HepG2 (cell line): ENCODE results near the gene B4GALT2. TPM values are rescaled to one million over a fixed set of nuclear protein-coding genes. Genes with fewer than 3 reads are reported as not detected.

Source experiments
- ATAC-seq: fragments of 200-7000 bp; cut with Tn5 transposase; 3 replicates; pipeline ENCODE4 v1.9.1; 2020; ENCODE audit warnings: mild to moderate bottlenecking, moderate library complexity
- BruUV-seq: library from RNA; stranded (reverse); fragments of 400-500 nt; replicated peaks from 2 replicates; lab custom pipeline; 2021; lab: Mats Ljungman, UMichigan
- CTCF ChIA-PET: fragments of 300-600 bp; formaldehyde crosslinking; extraction: SDS; loops from one replicate; lab custom pipeline; 2021; ENCODE audit warnings: low total read pairs, inconsistent platforms, low intra/inter-chr PET ratio; lab: Yijun Ruan, JAX
- POLR2A ChIA-PET: fragments of 350-600 bp; sonication (Branson Sonifier 250); formaldehyde crosslinking; loops from one replicate; lab custom pipeline; 2020; ENCODE audit warnings: antibody characterized with exemption, inconsistent platforms; lab: Yijun Ruan, JAX
- DNase-seq: peaks from one replicate; pipeline ENCODE4 v3.0.0-alpha.2; 2015; ENCODE audit warnings: low spot score
- FAIRE-seq: peaks from 3 replicates; lab custom pipeline; 2011; peaks lifted over from hg19 to GRCh38; lab: Jason Lieb, UNC
- H2AFZ ChIP-seq: one replicate; pipeline ENCODE4 v1.6.1; 2011; ENCODE audit warnings: low read length, inconsistent platforms
- H3K27ac ChIP-seq: fragments of 300-600 bp; 3 replicates; pipeline ENCODE4 v1.8.0; 2011; ENCODE audit warnings: mixed run types, mild to moderate bottlenecking, mixed read lengths, low read length, inconsistent platforms; ENCODE audit not compliant: insufficient read depth; ENCODE audit errors: extremely low read length
- H3K27me3 ChIP-seq, 2 experiments: fragments of 200-600 bp in 1 of 2; 2 replicates in 1 of 2; 3 replicates in 1 of 2; pipeline versions ENCODE4 v1.6.0 to v1.8.0; 2011; ENCODE audit warnings: low read length in 2 of 2, mild to moderate bottlenecking in 2 of 2, moderate library complexity in 2 of 2, inconsistent platforms in 1 of 2; ENCODE audit not compliant: insufficient read depth in 2 of 2, control insufficient read depth in 1 of 2
- H3K36me3 ChIP-seq, 2 experiments: fragments of 200-600 bp in 1 of 2; replicated peaks in 1 of 2; 2 replicates in 1 of 2; 3 replicates in 1 of 2; pipeline versions ENCODE4 v1.5.1 to v1.8.0; 2011; ENCODE audit warnings: low read length in 2 of 2, inconsistent platforms in 1 of 2; ENCODE audit not compliant: insufficient read depth in 2 of 2, control insufficient read depth in 1 of 2
- H3K4me1 ChIP-seq: 2 replicates; pipeline ENCODE4 v1.5.1; 2012; ENCODE audit warnings: low read length, inconsistent platforms; ENCODE audit not compliant: insufficient read depth
- H3K4me2 ChIP-seq: 2 replicates; pipeline ENCODE4 v1.6.0; 2011; ENCODE audit warnings: low read depth, low read length, inconsistent platforms
- H3K4me3 ChIP-seq, 3 experiments: fragments of 200-600 bp in 1 of 3; sonication (generic), shearing (Covaris generic) in 1 of 3; replicated peaks in 1 of 3; 2 replicates each; pipeline ENCODE4 v1.5.1; 2011 to 2016; ENCODE audit warnings: low read length in 3 of 3, inconsistent platforms in 2 of 3, low read depth in 2 of 3, mild to moderate bottlenecking in 2 of 3, control low read depth in 1 of 3, mixed read lengths in 1 of 3; ENCODE audit not compliant: insufficient read depth in 1 of 3
- H3K79me2 ChIP-seq: one replicate; pipeline ENCODE4 v1.6.1; 2011; ENCODE audit warnings: low read length, inconsistent platforms; ENCODE audit not compliant: insufficient read depth
- H3K9ac ChIP-seq: 2 replicates; pipeline ENCODE4 v1.6.0; 2011; ENCODE audit warnings: mild to moderate bottlenecking, low read depth, low read length, inconsistent platforms; ENCODE audit not compliant: insufficient read depth
- H3K9me3 ChIP-seq: 2 replicates; pipeline ENCODE4 v1.5.1; 2012; ENCODE audit warnings: mild to moderate bottlenecking, low read length
- H4K20me1 ChIP-seq: 2 replicates; pipeline ENCODE4 v1.6.0; 2011; ENCODE audit warnings: inconsistent platforms, mild to moderate bottlenecking, low read length, moderate library complexity; ENCODE audit not compliant: insufficient read depth
- AGO2 ChIP-seq: fragments of 200-400 bp; formaldehyde crosslinking; optimal IDR thresholded peaks from 2 replicates; pipeline ENCODE3; 2017; ENCODE audit warnings: mild to moderate bottlenecking, low read depth, low read length, moderate library complexity
- DR1 ChIP-seq: sonication (generic); formaldehyde crosslinking; IDR thresholded peaks from 2 replicates; pipeline ENCODE4 v1.8.0; 2021; ENCODE audit warnings: mild to moderate bottlenecking, missing genetic modification reagents, inconsistent platforms
- EEA1 ChIP-seq: sonication (generic); formaldehyde crosslinking; IDR thresholded peaks from 2 replicates; pipeline ENCODE4 v1.5.1; 2020; ENCODE audit warnings: mild to moderate bottlenecking, missing genetic modification reagents, borderline replicate concordance
- FIP1L1 ChIP-seq: fragments of 200-400 bp; formaldehyde crosslinking; IDR thresholded peaks from 2 replicates; pipeline ENCODE4 v1.6.1; 2018; ENCODE audit warnings: low read depth, mild to moderate bottlenecking, low read length, moderate library complexity, borderline replicate concordance; ENCODE audit not compliant: insufficient read depth
- HES4 ChIP-seq: sonication (generic); formaldehyde crosslinking; IDR thresholded peaks from 2 replicates; pipeline ENCODE4 v1.9.0; 2021; ENCODE audit warnings: mild to moderate bottlenecking, missing genetic modification reagents, borderline replicate concordance
- ISL2 ChIP-seq: sonication (generic); formaldehyde crosslinking; IDR thresholded peaks from 2 replicates; pipeline ENCODE4 v1.5.0; 2020; ENCODE audit warnings: missing genetic modification reagents
- KMT2B ChIP-seq: IDR thresholded peaks from 2 replicates; pipeline ENCODE4 v1.6.1; 2016; ENCODE audit warnings: missing genetic modification reagents, missing compliant biosample characterization
- SIX1 ChIP-seq: sonication (generic); formaldehyde crosslinking; IDR thresholded peaks from 2 replicates; pipeline ENCODE4 v1.4.0; 2020; ENCODE audit warnings: missing genetic modification reagents, borderline replicate concordance
- SIX4 ChIP-seq: sonication (generic); formaldehyde crosslinking; IDR thresholded peaks from 2 replicates; pipeline ENCODE4 v1.4.0; 2020; ENCODE audit warnings: missing genetic modification reagents
- SNAI1 ChIP-seq: sonication (generic); formaldehyde crosslinking; IDR thresholded peaks from 2 replicates; pipeline ENCODE4 v1.5.0; 2020; ENCODE audit warnings: mild to moderate bottlenecking, missing genetic modification reagents, borderline replicate concordance
- SNAPC4 ChIP-seq: sonication (generic); formaldehyde crosslinking; IDR thresholded peaks from 2 replicates; pipeline ENCODE4 v1.4.0; 2020; ENCODE audit warnings: mild to moderate bottlenecking, missing genetic modification reagents
- SRY ChIP-seq: sonication (generic); formaldehyde crosslinking; IDR thresholded peaks from 2 replicates; pipeline ENCODE4 v1.8.0; 2022; ENCODE audit warnings: mild to moderate bottlenecking, missing genetic modification reagents
- THAP7 ChIP-seq: sonication (generic); formaldehyde crosslinking; IDR thresholded peaks from 2 replicates; pipeline ENCODE4 v1.8.1; 2023; ENCODE audit warnings: mild to moderate bottlenecking, missing genetic modification reagents
- ZFY ChIP-seq: sonication (generic); formaldehyde crosslinking; IDR thresholded peaks from 2 replicates; pipeline ENCODE4 v1.4.0; 2020; ENCODE audit warnings: missing genetic modification reagents
- ZNF709 ChIP-seq: sonication (generic); formaldehyde crosslinking; IDR thresholded peaks from 2 replicates; pipeline ENCODE4 v1.5.0; 2020; ENCODE audit warnings: mild to moderate bottlenecking, missing genetic modification reagents
- ZNF776 ChIP-seq: sonication (generic); formaldehyde crosslinking; IDR thresholded peaks from 2 replicates; pipeline ENCODE4 v1.4.0; 2020; ENCODE audit warnings: mild to moderate bottlenecking, missing genetic modification reagents
- ZSCAN21 ChIP-seq: sonication (generic); formaldehyde crosslinking; IDR thresholded peaks from 2 replicates; pipeline ENCODE4 v1.8.0; 2022; ENCODE audit warnings: mild to moderate bottlenecking, missing genetic modification reagents, moderate library complexity, borderline replicate concordance
- WGBS: methylation state at CpG from one replicate; pipeline ENCODE4 v1.1.6; 2017; ENCODE audit warnings: low lambda C conversion rate; 5-methylcytosine and 5-hydroxymethylcytosine counted together
- in situ Hi-C: cut with HindIII; loops from 2 replicates; pipeline ENCODE4 v1.10.0; 2017; ENCODE audit warnings: low pct_unique_long_range_greater_than_20kb; ENCODE audit not compliant: extremely low pct_ligation_motif_present
- intact Hi-C: fragments of 100-400 bp; cut with micrococcal nuclease; formaldehyde crosslinking; loops from one replicate; pipeline ENCODE4 v1.10.0; 2022; ENCODE audit not compliant: unreplicated experiment
- polyA plus RNA-seq, 8 experiments: library from polyadenylated mRNA; depleted of rRNA in 3 of 8; stranded (reverse) in 7 of 8; unstranded in 1 of 8; fragments of >200 nt; fragmentation: Illumina TruSeq in 4 of 8; extraction: Trizol in 4 of 8; gene quantifications; 2 replicates each; pipeline versions ENCODE4 v1.2.1 to v1.2.3, GENCODE V29; 2011 to 2016; ENCODE audit warnings: low read depth in 4 of 8, missing spikeins in 1 of 8, mixed read lengths in 1 of 8; ENCODE audit not compliant: insufficient read depth in 1 of 8
- total RNA-seq, 5 experiments: library from RNA; depleted of rRNA; stranded (reverse); fragments of >200 nt; fragmentation: Illumina TruSeq; extraction: Trizol; gene quantifications; 2 replicates each; pipeline ENCODE4 v1.2.3, GENCODE V29; 2016; ENCODE audit warnings: low read depth in 1 of 5

The B4GALT2 gene
- total and polyA plus RNA-seq, 2 of the 13 experiments (the other 11 are each of a cell fraction or from before 2014, with no cell fraction given): 41.9 to 78.0 TPM

- Histone ChIP-seq H3K27me3 (no peaks in the 10 kb centered on the region), H3K4me2 (peak within 1 kb of the TSS; percentile 99), H3K4me3 (peak within 1 kb of the TSS; percentile 39 to 84 (median 61)), H3K4me1 (peaks cover 39% of the 10 kb centered on the region), H3K36me3 (no peaks in the 10 kb centered on the region; a peak in 1 of 5 replicates), H3K79me2 (no peaks in the 10 kb centered on the region), H3K9me3 (no peaks in the 10 kb centered on the region), H2AFZ (no peak within 1 kb of the TSS), H3K9ac (no peak within 1 kb of the TSS), H3K27ac (no peak within 1 kb of the TSS), H4K20me1 (0 out of 2 replicates have a peak, but pooled peaks cover 2% of the 10 kb centered on the region)
- POLR2A ChIA-PET: interaction anchor here (1.2 to 4.3 kb wide), 6 partner anchors 10 to 226 kb away, joined by 4 to 38 read pairs (median 6); partner anchors contain the start of genes IPO13, SLC6A9 and ST3GAL3
- CTCF ChIA-PET: interaction anchor here (4.6 kb wide), 1 partner anchor 170 kb away, joined by 44 read pairs; no protein-coding TSS in a partner anchor
- WGBS: 2% methylated on average over 21 of the region's 42 CpGs
- DNase-seq: no peak
- in situ Hi-C loops: loop anchor here (5.0 kb wide), 2 partner anchors 176 to 406 kb away; no protein-coding TSS in a partner anchor
- FAIRE-seq: no peak
- BruUV-seq: no TSS peak
- peak; percentile 24 for ATAC-seq
- intact Hi-C loops: loop anchor here (1.0 to 10.0 kb wide), 3 partner anchors 101 to 404 kb away; partner anchors contain the start of gene SLC6A9
- TF ChIP-seq DR1 (CRISPR knock-in tag) (0 out of 2 replicates have a peak, but pooled peaks have one; percentile 33), ZSCAN21 (peak; percentile 39; the same call in 1 of the 2 replicates), ZNF709 (CRISPR knock-in tag) (0 out of 2 replicates have a peak, but pooled peaks have one; percentile 37), ZFY (CRISPR knock-in tag) (0 out of 2 replicates have a peak, but pooled peaks have one; percentile 17), HES4 (CRISPR knock-in tag) (peak; percentile 11; the same call in 1 of the 2 replicates), THAP7 (CRISPR knock-in tag) (0 out of 2 replicates have a peak, but pooled peaks have one; percentile 43), SIX1 (CRISPR knock-in tag) (peak; percentile 62; the same call in 1 of the 2 replicates), SNAPC4 (CRISPR knock-in tag) (0 out of 2 replicates have a peak, but pooled peaks have one; percentile 24), SRY (CRISPR knock-in tag) (peak; percentile 27; the same call in 1 of the 2 replicates), AGO2 (no peak), SNAI1 (CRISPR knock-in tag) (peak; percentile 46; the same call in 1 of the 2 replicates), ZNF776 (CRISPR knock-in tag) (peak; percentile 71; the same call in 1 of the 2 replicates), ISL2 (peak; percentile 31; the same call in 1 of the 2 replicates), EEA1 (CRISPR knock-in tag) (0 out of 2 replicates have a peak, but pooled peaks have one; percentile 51), SIX4 (CRISPR knock-in tag) (peak; percentile 78), KMT2B (CRISPR knock-in tag) (no peak), FIP1L1 (no peak)
These were observed 45.5 kb upstream of the B4GALT2 start, which contains the start of gene ARTN for GRCh38 chr1:43933386-43934100. ARTN (plus strand) TSS chr1:43933801; CDS start chr1:43935657, 1,856 bp downstream.
